ENCODE data around the gene WDR44.

DNA sequence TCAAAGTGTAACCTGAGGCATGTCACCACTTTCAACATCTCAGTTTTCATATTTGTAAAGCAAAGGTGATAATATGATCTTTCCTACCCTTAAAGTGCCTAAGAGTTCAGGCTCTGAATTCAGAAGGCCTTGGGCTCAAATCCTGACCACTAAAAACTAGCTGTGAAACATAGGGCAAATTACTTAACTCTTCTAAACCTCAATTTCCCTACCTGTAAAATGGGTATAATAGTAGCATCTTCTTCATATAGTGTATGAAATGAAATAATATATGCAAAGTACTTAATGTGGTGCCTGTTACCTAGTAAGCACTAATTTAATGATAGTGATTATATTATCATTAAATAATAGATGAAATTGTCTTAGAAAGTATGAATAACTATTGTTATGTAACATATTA lies 7.0 kb upstream of the WDR44 start:
- TF ChIP-seq GATA2 (IDR thresholded peaks at IDR 0.05; ENCODE audit: low read depth, low read length) (no peak), GATA3 (IDR thresholded peaks at IDR 0.05; ENCODE audit: low read depth, low read length) (no peak)

Data from SH-SY5Y (cell line).